GM18507 (cell line): ENCODE data around the gene TAX1BP3.

ENCODE experiments used
- DNase-seq: peaks from one replicate; pipeline ENCODE4 v3.0.0; 2011; ENCODE audit warnings: low read depth; ENCODE audit not compliant: insufficient read length; ENCODE audit errors: extremely low spot score
- FAIRE-seq: peaks from 2 replicates; lab custom pipeline; 2011; peaks lifted over from hg19 to GRCh38; lab: Jason Lieb, UNC

TAX1BP3 gene

GRCh38 chr17:3663102-3664011, 5.0 kb downstream of the TAX1BP3 start:
- FAIRE-seq = no peak
- no peak for DNase-seq

- no peak for DNase-seq
- FAIRE-seq = no peak
Observed at GRCh38 chr17:3660311-3660891, 8.0 kb downstream of the TAX1BP3 start.

GRCh38 chr17:3659541-3660111, 8.8 kb downstream of the TAX1BP3 start:
- DNase-seq (no peak), FAIRE-seq (no peak)

- FAIRE-seq = no peak
- DNase-seq = no peak
Observed at GRCh38 chr17:3658784-3659449, 9.5 kb downstream of the TAX1BP3 start.

GRCh38 chr17:3657874-3658783, 10.2 kb downstream of the TAX1BP3 start:
- no peak for FAIRE-seq
- DNase-seq = no peak

GRCh38 chr17:3657588-3657869, 10.8 kb downstream of the TAX1BP3 start:
- DNase-seq = no peak
- FAIRE-seq = no peak

- no peak for DNase-seq
- no peak for FAIRE-seq
Observed at GRCh38 chr17:3656755-3657587, 11.4 kb downstream of the TAX1BP3 start.

GRCh38 chr17:3656353-3656752, 12.0 kb downstream of the TAX1BP3 start:
- no peak for FAIRE-seq

GRCh38 chr17:3655766-3656165, 12.6 kb downstream of the TAX1BP3 start:
- FAIRE-seq = no peak
- DNase-seq = no peak

More at GRCh38 chr17:3656353-3656752, 12.0 kb downstream of the TAX1BP3 start:
- DNase-seq = no peak

GRCh38 chr17:3647769-3648555, 20.4 kb downstream of the TAX1BP3 start:
- FAIRE-seq (peak; percentile 71), DNase-seq (no peak)

- DNase-seq = no peak
- no peak for FAIRE-seq
Observed at GRCh38 chr17:3647251-3647650, 21.1 kb downstream of the TAX1BP3 start.

- FAIRE-seq = no peak
- DNase-seq = no peak
Observed at GRCh38 chr17:3645310-3645709, 23.1 kb downstream of the TAX1BP3 start.

GRCh38 chr17:3643889-3644349, 24.5 kb downstream of the TAX1BP3 start:
- no peak for FAIRE-seq
- DNase-seq = no peak

- no peak for FAIRE-seq
- DNase-seq = no peak
Observed at GRCh38 chr17:3641717-3642486, 26.5 kb downstream of the TAX1BP3 start.

- no peak for FAIRE-seq
- no peak for DNase-seq
Observed at GRCh38 chr17:3641014-3641413, 27.4 kb downstream of the TAX1BP3 start.

- DNase-seq = no peak
Observed at GRCh38 chr17:3639981-3640596, 28.3 kb downstream of the TAX1BP3 start.

More at GRCh38 chr17:3639981-3640596, 28.3 kb downstream of the TAX1BP3 start:
- no peak for FAIRE-seq
